Purkinje cell (primary cell): Measurements from ENCODE around the gene TEX26. TPM values are rescaled to one million over a fixed set of nuclear protein-coding genes. Genes with fewer than 3 reads are reported as not detected.

Experiments used
- polyA plus RNA-seq: library from polyadenylated mRNA; unstranded; fragments of >200 nt; fragmentation: Nextera tagmentation; gene quantifications from 2 replicates; pipeline ENCODE4 v1.2.1, GENCODE V29; 2014

Gene TEX26
- 0.70 and 7.1 TPM in 2 replicates for polyA plus RNA-seq

GRCh38 chr13:30932481-30933353 lies at the start of gene TEX26:
Gene TEX26 (plus strand): TSS chr13:30932656. CDS start chr13:30932716, 60 bp downstream.

DNA sequence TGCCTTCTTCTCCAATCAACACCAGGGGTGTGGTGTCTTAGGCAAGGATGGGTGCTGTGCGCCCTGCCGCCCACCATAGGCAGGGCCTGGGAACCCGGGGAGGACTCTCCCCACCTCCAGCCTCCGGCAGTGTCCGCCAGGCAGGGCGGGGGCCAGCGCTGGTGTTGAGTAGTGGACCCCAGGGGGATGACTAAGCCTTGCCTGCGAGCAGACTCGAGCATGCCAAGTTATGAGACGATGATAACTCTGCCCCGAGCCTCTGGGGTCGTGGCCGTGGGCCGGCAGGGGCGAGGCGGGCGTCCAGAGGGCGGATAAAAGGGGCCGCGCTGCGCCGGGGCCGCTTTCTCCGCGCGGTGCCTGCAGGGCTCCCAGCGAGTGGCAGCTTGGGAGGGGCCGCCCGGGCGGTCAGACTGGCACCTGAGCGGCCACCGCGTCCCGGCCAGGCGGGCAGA lies 26.5 kb upstream of the TEX26 start, which contains the start of gene MEDAG:
MEDAG (plus strand) TSS at position 340 of the 452 bp plus-strand sequence. CDS start 245 bp downstream, outside the sequence.

Other genes with a start within 250 kb of the TEX26 start
- gene ALOX5AP, start 197.1 kb upstream of the TEX26 start, polyA plus RNA-seq, result not detected in 2 replicates
- 0.29 and 1.1 TPM in 2 replicates for gene MEDAG, start 26.4 kb upstream of the TEX26 start, polyA plus RNA-seq
- gene HSPH1, start 229.2 kb downstream of the TEX26 start, polyA plus RNA-seq, result 619 and 699 TPM in 2 replicates